Measurements from ENCODE around the gene KCTD15.

The KCTD15 gene

GRCh38 chr19:33773704-33774624 is 22.7 kb upstream of the KCTD15 start:
- no peak for ATAC-seq (ENCODE audit: insufficient read depth, low read depth)
- TF ChIP-seq EZH2 (IDR thresholded peaks at IDR 0.05; ENCODE audit: borderline replicate concordance, low read depth, low read length, severe bottlenecking), result no peak
- no peak for TF ChIP-seq CTCF (IDR thresholded peaks at IDR 0.05; ENCODE audit: borderline replicate concordance, extremely low read depth, low read length, poor library complexity, severe bottlenecking)
- H3K27me3 ChIP-seq (ENCODE audit: insufficient read depth, low read length, poor library complexity), result no peaks in the 10 kb centered on the region

GRCh38 chr19:33774751-33775150 is 21.9 kb upstream of the KCTD15 start:
- DNase-seq (no peak), ATAC-seq (ENCODE audit: insufficient read depth, low read depth) (no peak)
- Histone ChIP-seq H3K4me1 (ENCODE audit: insufficient read depth, low read length) (no peaks in the 10 kb centered on the region), H4K20me1 (ENCODE audit: insufficient read depth, low read length) (peaks cover 22% of the 10 kb centered on the region), H3K4me3 (ENCODE audit: low read depth in 1 of 2, low read length in 2 of 2) (no peak overlapping the region), H3K4me2 (ENCODE audit: insufficient read depth, low read length) (no peak overlapping the region), H3K27ac (ENCODE audit: low read length) (no peak overlapping the region), H3K9me3 (ENCODE audit: insufficient read depth, low read length, severe bottlenecking) (no peaks in the 10 kb centered on the region), H2AFZ (ENCODE audit: low read depth, low read length) (no peak overlapping the region), H3K36me3 (ENCODE audit: insufficient read depth, low read length) (no peaks in the 10 kb centered on the region), H3K9ac (ENCODE audit: low read depth, low read length) (no peak overlapping the region), H3K79me2 (ENCODE audit: insufficient read depth, low read length) (no peaks in the 10 kb centered on the region), H3K27me3 (ENCODE audit: insufficient read depth, low read length, poor library complexity) (no peaks in the 10 kb centered on the region)
- TF ChIP-seq EZH2 (IDR thresholded peaks at IDR 0.05; ENCODE audit: borderline replicate concordance, low read depth, low read length, severe bottlenecking), result no peak
- TF ChIP-seq CTCF (IDR thresholded peaks at IDR 0.05; ENCODE audit: borderline replicate concordance, extremely low read depth, low read length, poor library complexity, severe bottlenecking), result no peak

More at GRCh38 chr19:33773704-33774624, 22.7 kb upstream of the KCTD15 start:
- Histone ChIP-seq H3K9ac (ENCODE audit: low read depth, low read length) (no peak overlapping the region), H4K20me1 (ENCODE audit: insufficient read depth, low read length) (peaks cover 22% of the 10 kb centered on the region), H3K4me3 (ENCODE audit: low read depth in 1 of 2, low read length in 2 of 2) (no peak overlapping the region), H3K4me1 (ENCODE audit: insufficient read depth, low read length) (no peaks in the 10 kb centered on the region), H3K27ac (ENCODE audit: low read length) (no peak overlapping the region), H3K9me3 (ENCODE audit: insufficient read depth, low read length, severe bottlenecking) (no peaks in the 10 kb centered on the region), H3K36me3 (ENCODE audit: insufficient read depth, low read length) (no peaks in the 10 kb centered on the region), H2AFZ (ENCODE audit: low read depth, low read length) (no peak overlapping the region), H3K4me2 (ENCODE audit: insufficient read depth, low read length) (no peak overlapping the region), H3K79me2 (ENCODE audit: insufficient read depth, low read length) (no peaks in the 10 kb centered on the region)
- DNase-seq, result no peak

- Histone ChIP-seq H4K20me1 (ENCODE audit: insufficient read depth, low read length) (peaks cover 22% of the 10 kb centered on the region), H3K4me3 (ENCODE audit: low read depth in 1 of 2, low read length in 2 of 2) (no peak overlapping the region), H3K9me3 (ENCODE audit: insufficient read depth, low read length, severe bottlenecking) (no peaks in the 10 kb centered on the region), H3K79me2 (ENCODE audit: insufficient read depth, low read length) (no peaks in the 10 kb centered on the region), H3K4me2 (ENCODE audit: insufficient read depth, low read length) (no peak overlapping the region), H3K9ac (ENCODE audit: low read depth, low read length) (no peak overlapping the region), H3K4me1 (ENCODE audit: insufficient read depth, low read length) (no peaks in the 10 kb centered on the region), H2AFZ (ENCODE audit: low read depth, low read length) (no peak overlapping the region), H3K27ac (ENCODE audit: low read length) (no peak overlapping the region), H3K27me3 (ENCODE audit: insufficient read depth, low read length, poor library complexity) (no peaks in the 10 kb centered on the region), H3K36me3 (ENCODE audit: insufficient read depth, low read length) (no peaks in the 10 kb centered on the region)
- DNase-seq (no peak), ATAC-seq (ENCODE audit: insufficient read depth, low read depth) (no peak)
- TF ChIP-seq CTCF (IDR thresholded peaks at IDR 0.05; ENCODE audit: borderline replicate concordance, extremely low read depth, low read length, poor library complexity, severe bottlenecking), result no peak
- TF ChIP-seq EZH2 (IDR thresholded peaks at IDR 0.05; ENCODE audit: borderline replicate concordance, low read depth, low read length, severe bottlenecking), result no peak
Observed at GRCh38 chr19:33775731-33776487, 20.8 kb upstream of the KCTD15 start.

Data from DND-41 (cell line).